Stimulated activated CD4-positive, alpha-beta T cell treated with anti-CD3 and anti-CD28 coated beads, TNF-alpha, amount 100 ng/mL, for 48 hours (primary cell): ENCODE results near the gene ERN1.

Source experiments
- DNase-seq, 3 donors: peaks; one replicate each; pipeline ENCODE4 v3.0.0-alpha.2; 2020; ENCODE audit warnings: low read depth in 3 of 3

The ERN1 gene

GRCh38 chr17:64157669-64158180 is 27.8 kb upstream of the ERN1 start:
- no peak for DNase-seq

- no peak for DNase-seq
Measured at GRCh38 chr17:64156670-64157069, 26.7 kb upstream of the ERN1 start.

- no peak for DNase-seq
Measured at GRCh38 chr17:64155751-64156544, 26.0 kb upstream of the ERN1 start.

GRCh38 chr17:64155129-64155528 is 25.2 kb upstream of the ERN1 start:
- DNase-seq: no peak

GRCh38 chr17:64154717-64155116 is 24.8 kb upstream of the ERN1 start:
- DNase-seq: no peak

GRCh38 chr17:64154313-64154695 is 24.4 kb upstream of the ERN1 start:
- DNase-seq: no peak

GRCh38 chr17:64153565-64154312 is 23.8 kb upstream of the ERN1 start:
- DNase-seq: no peak

GRCh38 chr17:64152428-64153125 is 22.6 kb upstream of the ERN1 start:
- DNase-seq: no peak

- no peak for DNase-seq
Measured at GRCh38 chr17:64151016-64151368, 21.0 kb upstream of the ERN1 start.

- DNase-seq: no peak
Measured at GRCh38 chr17:64150237-64151015, 20.5 kb upstream of the ERN1 start.

GRCh38 chr17:64149196-64149595 is 19.3 kb upstream of the ERN1 start:
- no peak for DNase-seq

- no peak for DNase-seq
Measured at GRCh38 chr17:64148699-64149098, 18.8 kb upstream of the ERN1 start.

- DNase-seq: no peak
Measured at GRCh38 chr17:64148017-64148631, 18.2 kb upstream of the ERN1 start.

- DNase-seq: no peak
Measured at GRCh38 chr17:64147110-64148016, 17.4 kb upstream of the ERN1 start.

- peak in 2 of 3 donors; percentile 21 to 33 for DNase-seq
Measured at GRCh38 chr17:64146418-64147109, 16.6 kb upstream of the ERN1 start.

- DNase-seq: peak; percentile 89 to 95 (median 89)
Measured at GRCh38 chr17:64145751-64146417, 15.9 kb upstream of the ERN1 start.

GRCh38 chr17:64145375-64145750 is 15.4 kb upstream of the ERN1 start:
- DNase-seq: no peak

- no peak for DNase-seq
Measured at GRCh38 chr17:64139542-64139941, 9.6 kb upstream of the ERN1 start.

GRCh38 chr17:64138441-64138840 is 8.5 kb upstream of the ERN1 start:
- DNase-seq: no peak
